Measurements from ENCODE around the gene PROX2. TPM values are rescaled to one million over a fixed set of nuclear protein-coding genes. Genes with fewer than 3 reads are reported as not detected.

The PROX2 gene
- total and polyA plus RNA-seq, 2 donors (not counting 3 experiments of a cell fraction or from before 2014, with no cell fraction given) = 0.01 TPM; not detected in 1

GRCh38 chr14:74917178-74917543 is 41.2 kb upstream of the PROX2 start:
- H3K27ac ChIP-seq (ENCODE audit: insufficient read depth, low read depth, low read length) = no peak overlapping the region
- POLR2A ChIA-PET = interaction anchor here (0.6 kb wide), 1 partner anchor 175 kb away, joined by 3 read pairs; no protein-coding TSS in a partner anchor
- no peaks in the 10 kb centered on the region for H3K27me3 ChIP-seq (ENCODE audit: control insufficient read depth in 2 of 2, insufficient read depth in 2 of 2, low read length in 2 of 2)
- no peak overlapping the region for H3K4me2 ChIP-seq (ENCODE audit: insufficient read depth, low read length)
- DNase-seq (ENCODE audit: low read depth, low spot score) = no peak
- no TSS peak for BruUV-seq (replicated peaks)
- no peaks in the 10 kb centered on the region for H3K36me3 ChIP-seq (ENCODE audit: control insufficient read depth in 2 of 2, extremely low read depth in 1 of 2, insufficient read depth in 2 of 2, low read length in 2 of 2)
- no peak for FAIRE-seq
- TF ChIP-seq, protein P1, sequence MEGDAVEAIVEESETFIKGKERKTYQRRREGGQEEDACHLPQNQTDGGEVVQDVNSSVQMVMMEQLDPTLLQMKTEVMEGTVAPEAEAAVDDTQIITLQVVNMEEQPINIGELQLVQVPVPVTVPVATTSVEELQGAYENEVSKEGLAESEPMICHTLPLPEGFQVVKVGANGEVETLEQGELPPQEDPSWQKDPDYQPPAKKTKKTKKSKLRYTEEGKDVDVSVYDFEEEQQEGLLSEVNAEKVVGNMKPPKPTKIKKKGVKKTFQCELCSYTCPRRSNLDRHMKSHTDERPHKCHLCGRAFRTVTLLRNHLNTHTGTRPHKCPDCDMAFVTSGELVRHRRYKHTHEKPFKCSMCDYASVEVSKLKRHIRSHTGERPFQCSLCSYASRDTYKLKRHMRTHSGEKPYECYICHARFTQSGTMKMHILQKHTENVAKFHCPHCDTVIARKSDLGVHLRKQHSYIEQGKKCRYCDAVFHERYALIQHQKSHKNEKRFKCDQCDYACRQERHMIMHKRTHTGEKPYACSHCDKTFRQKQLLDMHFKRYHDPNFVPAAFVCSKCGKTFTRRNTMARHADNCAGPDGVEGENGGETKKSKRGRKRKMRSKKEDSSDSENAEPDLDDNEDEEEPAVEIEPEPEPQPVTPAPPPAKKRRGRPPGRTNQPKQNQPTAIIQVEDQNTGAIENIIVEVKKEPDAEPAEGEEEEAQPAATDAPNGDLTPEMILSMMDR (IDR thresholded peaks at IDR 0.05; ENCODE audit: extremely low read depth in 1 of 2, insufficient read depth in 1 of 2, low read depth in 1 of 2, low read length in 2 of 2) = no peak
- TF ChIP-seq MAX (IDR thresholded peaks at IDR 0.05; ENCODE audit: insufficient read depth, insufficient read length) = no peak
- no peak for TF ChIP-seq POLR2A (IDR thresholded peaks at IDR 0.05; ENCODE audit: low read depth, low read length)
- no peak for TF ChIP-seq GATA2 (IDR thresholded peaks at IDR 0.05; ENCODE audit: insufficient read depth, insufficient read length, low read depth, low read length)
- TF ChIP-seq FOS (IDR thresholded peaks at IDR 0.05; ENCODE audit: borderline replicate concordance, insufficient read depth, low read length) = no peak
- no peak for TF ChIP-seq POLR2AphosphoS5 (IDR thresholded peaks at IDR 0.05; ENCODE audit: insufficient read depth, low read depth, low read length)
- TF ChIP-seq MYC (IDR thresholded peaks at IDR 0.05; ENCODE audit: low read depth, low read length) = no peak
- no peak for TF ChIP-seq EZH2 (IDR thresholded peaks at IDR 0.05; ENCODE audit: borderline replicate concordance, low read depth, low read length, severe bottlenecking)
- TF ChIP-seq JUN (IDR thresholded peaks at IDR 0.05; ENCODE audit: borderline replicate concordance, insufficient read depth, insufficient read length, low read depth) = no peak
- dilution Hi-C loops (cut with MboI; ENCODE audit: extremely low pct_ligation_motif_present, low sequenced_read_pairs) = no loop called here
- H3K9me1 ChIP-seq (replicated peaks; ENCODE audit: control insufficient read depth, extremely low read depth, insufficient read depth, low read length) = no peaks in the 10 kb centered on the region
- no peak overlapping the region for H3K9ac ChIP-seq (replicated peaks; ENCODE audit: extremely low read depth, insufficient read depth, low read length)
- H3K4me3 ChIP-seq (replicated peaks in 1 of 3; ENCODE audit: insufficient read depth in 1 of 3, low read depth in 1 of 3, low read length in 3 of 3) = no peak overlapping the region
- H3K4me1 ChIP-seq (ENCODE audit: control insufficient read depth, extremely low read depth, insufficient read depth, low read length) = peaks cover 2% of the 10 kb centered on the region
- H4K20me1 ChIP-seq (replicated peaks; ENCODE audit: control insufficient read depth, extremely low read depth, insufficient read depth, low read length) = no peaks in the 10 kb centered on the region
- no peaks in the 10 kb centered on the region for H3K79me2 ChIP-seq (ENCODE audit: control insufficient read depth, insufficient read depth, low read length)
- H2AFZ ChIP-seq (ENCODE audit: low read depth, low read length) = no peak overlapping the region
- CTCF ChIA-PET = interaction anchor here (1.5 to 4.5 kb wide), 4 partner anchors 9 to 172 kb away, joined by 4 to 53 read pairs (median 10); no protein-coding TSS in a partner anchor
- no peaks in the 10 kb centered on the region for H3K9me3 ChIP-seq (replicated peaks; ENCODE audit: control insufficient read depth, insufficient read depth, low read length)
- intact Hi-C loops (cut with micrococcal nuclease) = no loop called here
